Right lobe of liver (tissue), 4 donors: Measurements from ENCODE around the gene CCSER1.

Experiments used
- CTCF ChIP-seq, 4 donors: fragments of 200-600 bp in 3 of 4; fragments of 450-650 bp in 1 of 4; IDR thresholded peaks; one replicate each; pipeline versions ENCODE4 v1.5.1 to v1.8.0; 2016 to 2022; ENCODE audit warnings: antibody characterized with exemption in 4 of 4, mild to moderate bottlenecking in 2 of 4
- POLR2A ChIP-seq: fragments of 450-650 bp; IDR thresholded peaks from one replicate; pipeline ENCODE4 v1.6.1; 2017; ENCODE audit warnings: antibody characterized with exemption, mild to moderate bottlenecking
- donor health status: DM: no; HTN: no; CAD: no.
- donor health status: DM: no; HTN: no; CAD: no.
- donor health status: DM: no; HTN: yes; CAD: no.

GRCh38 chr4:90540536-90540935 is 413.3 kb downstream of the CCSER1 start:
- no peak for TF ChIP-seq CTCF (IDR thresholded peaks at IDR 0.05)
- no peak for TF ChIP-seq POLR2A
